Neural cell (in vitro differentiated cells): ENCODE measurements around the gene EBF3. TPM values are rescaled to one million over a fixed set of nuclear protein-coding genes. Genes with fewer than 3 reads are reported as not detected.

ENCODE experiments used
- H2AFZ ChIP-seq: fragments of 200-600, 300-800 bp; sonication (generic), shearing (Covaris generic); 2 replicates; pipeline ENCODE4 v1.6.0; 2014; ENCODE audit warnings: low read depth, mild to moderate bottlenecking, antibody characterized with exemption, low read length, moderate library complexity
- H3F3A ChIP-seq: fragments of 200-600 bp; shearing (Covaris generic); 2 replicates; pipeline ENCODE4 v1.6.1; 2016; ENCODE audit warnings: mild to moderate bottlenecking, moderate library complexity, mixed read lengths, antibody characterized with exemption, low read length; ENCODE audit not compliant: insufficient read depth, poor library complexity, severe bottlenecking
- H3K27ac ChIP-seq: fragments of 200-600, 300-800 bp; sonication (generic), shearing (Covaris generic); 2 replicates; pipeline ENCODE4 v1.5.1; 2014; ENCODE audit warnings: mild to moderate bottlenecking, low read length, moderate library complexity
- H3K27me3 ChIP-seq: fragments of 300-800, 200-600 bp; sonication (generic), shearing (Covaris generic); 2 replicates; pipeline ENCODE4 v1.6.0; 2014; ENCODE audit warnings: mild to moderate bottlenecking, low read depth, low read length, moderate library complexity; ENCODE audit not compliant: insufficient read depth
- H3K36me3 ChIP-seq: fragments of 300-800, 200-600 bp; sonication (generic), shearing (Covaris generic); 2 replicates; pipeline ENCODE4 v1.5.1; 2014; ENCODE audit warnings: mild to moderate bottlenecking, antibody characterized with exemption, low read length, moderate library complexity; ENCODE audit not compliant: insufficient read depth
- H3K4me2 ChIP-seq: fragments of 300-800, 200-600 bp; sonication (generic), shearing (Covaris generic); 2 replicates; pipeline ENCODE4 v1.6.0; 2014; ENCODE audit warnings: mild to moderate bottlenecking, low read length
- H3K4me3 ChIP-seq: fragments of 300-800, 200-600 bp; sonication (generic), shearing (Covaris generic); 2 replicates; pipeline ENCODE4 v1.5.1; 2014; ENCODE audit warnings: mild to moderate bottlenecking, low read length, moderate library complexity
- H3K79me2 ChIP-seq: fragments of 200-600 bp; shearing (Covaris generic); replicated peaks from 2 replicates; pipeline ENCODE4 v1.6.0; 2014; ENCODE audit warnings: mild to moderate bottlenecking, low read length, moderate library complexity; ENCODE audit not compliant: insufficient read depth
- H3K9ac ChIP-seq: fragments of 300-800, 200-600 bp; sonication (generic), shearing (Covaris generic); 2 replicates; pipeline ENCODE4 v1.6.1; 2016; ENCODE audit warnings: mild to moderate bottlenecking, low read length, mixed read lengths
- H3K9me2 ChIP-seq: fragments of 200-600 bp; shearing (Covaris generic); 2 replicates; pipeline ENCODE4 v1.6.1; 2016; ENCODE audit warnings: mild to moderate bottlenecking, low read length, mixed read lengths; ENCODE audit not compliant: insufficient read depth
- H3K9me3 ChIP-seq: fragments of 200-600, 300-800 bp; sonication (generic), shearing (Covaris generic); 2 replicates; pipeline ENCODE4 v1.6.1; 2016; ENCODE audit warnings: mild to moderate bottlenecking, mixed run types, low read length, moderate library complexity, mixed read lengths
- H4K20me1 ChIP-seq: fragments of 200-600 bp; shearing (Covaris generic); 2 replicates; pipeline ENCODE4 v1.6.1; 2016; ENCODE audit warnings: mild to moderate bottlenecking, mixed run types; ENCODE audit not compliant: insufficient read depth
- EP300 ChIP-seq: fragments of 450-650 bp; conservative IDR thresholded peaks from 2 replicates; pipeline ENCODE4 v1.6.1; 2014; ENCODE audit warnings: antibody characterized with exemption, mild to moderate bottlenecking, moderate library complexity; ENCODE audit not compliant: poor library complexity, severe bottlenecking
- EZH2 ChIP-seq: fragments of 200-600, 300-800 bp; shearing (Covaris generic), sonication (generic); IDR thresholded peaks from 2 replicates; pipeline ENCODE4 v1.6.1; 2014; ENCODE audit warnings: antibody characterized with exemption, low read length, borderline replicate concordance, mild to moderate bottlenecking; ENCODE audit not compliant: insufficient read depth, poor library complexity, severe bottlenecking
- MXI1 ChIP-seq: fragments of 450-650 bp; conservative IDR thresholded peaks from 2 replicates; pipeline ENCODE4 v1.6.1; 2014; ENCODE audit warnings: antibody characterized with exemption, mild to moderate bottlenecking; ENCODE audit not compliant: poor library complexity, severe bottlenecking
- POLR2AphosphoS5 ChIP-seq: IDR thresholded peaks from 2 replicates; pipeline ENCODE4 v1.6.1; 2012
- RAD21 ChIP-seq: fragments of 450-650 bp; conservative IDR thresholded peaks from 2 replicates; pipeline ENCODE4 v1.6.1; 2014; ENCODE audit warnings: antibody characterized with exemption, mild to moderate bottlenecking, moderate library complexity
- SMC3 ChIP-seq: fragments of 450-650 bp; conservative IDR thresholded peaks from 2 replicates; pipeline ENCODE4 v1.6.1; 2014; ENCODE audit warnings: antibody characterized with exemption, mild to moderate bottlenecking, moderate library complexity; ENCODE audit not compliant: poor library complexity
- TAF1 ChIP-seq: IDR thresholded peaks from 2 replicates; pipeline ENCODE4 v1.6.1; 2012; ENCODE audit warnings: low read depth
- polyA plus RNA-seq: library from polyadenylated mRNA; depleted of rRNA; stranded (reverse); fragments of >200 nt; gene quantifications from 2 replicates; pipeline ENCODE4 v1.2.3, GENCODE V29; 2014
- TF ChIP-seq, protein P1 (sequence below): IDR thresholded peaks from 2 replicates; pipeline ENCODE4 v1.6.1; 2012; ENCODE audit warnings: borderline replicate concordance
- TF ChIP-seq, protein P2 (sequence below): fragments of 450-650 bp; IDR thresholded peaks from 2 replicates; pipeline ENCODE4 v1.5.1; 2014; ENCODE audit warnings: antibody characterized with exemption, mild to moderate bottlenecking, moderate library complexity; ENCODE audit not compliant: poor library complexity, severe bottlenecking

The EBF3 gene
- polyA plus RNA-seq, 1 donor from 2014 or later: 0.38 TPM

DNA sequence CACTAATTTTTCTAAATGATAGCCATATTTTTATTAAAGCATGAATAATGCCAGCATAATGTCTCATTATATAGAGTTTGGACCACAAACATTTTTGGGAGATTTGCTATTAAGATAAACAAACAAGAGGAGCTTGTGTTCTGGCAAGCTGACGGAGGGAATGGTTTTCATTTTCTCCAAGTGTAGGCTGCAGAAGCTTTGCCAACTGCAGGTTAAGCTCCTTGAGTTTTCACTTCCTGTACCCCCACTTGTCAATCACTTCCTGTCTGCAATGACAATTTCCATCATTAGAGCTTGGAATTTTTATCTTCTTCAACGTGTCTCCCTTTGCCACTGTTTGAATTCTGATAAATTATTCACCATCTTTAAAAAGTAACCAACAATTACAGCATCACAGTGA, 13.4 kb downstream of the EBF3 start:
- Histone ChIP-seq H3K4me3 (no peak overlapping the region), H3K9ac (no peak overlapping the region), H3F3A (no peaks in the 10 kb centered on the region), H3K79me2 (no peaks in the 10 kb centered on the region), H3K4me2 (no peak overlapping the region), H3K9me2 (no peaks in the 10 kb centered on the region), H4K20me1 (no peaks in the 10 kb centered on the region), H3K27me3 (peaks cover 23% of the 10 kb centered on the region), H2AFZ (no peak overlapping the region), H3K9me3 (no peaks in the 10 kb centered on the region), H3K36me3 (no peaks in the 10 kb centered on the region), H3K27ac (no peak overlapping the region)
- TF ChIP-seq RAD21 (no peak), POLR2AphosphoS5 (no peak), TAF1 (no peak), MXI1 (no peak), SMC3 (no peak), EP300 (no peak), EZH2 (no peak)
- TF ChIP-seq, protein P1, sequence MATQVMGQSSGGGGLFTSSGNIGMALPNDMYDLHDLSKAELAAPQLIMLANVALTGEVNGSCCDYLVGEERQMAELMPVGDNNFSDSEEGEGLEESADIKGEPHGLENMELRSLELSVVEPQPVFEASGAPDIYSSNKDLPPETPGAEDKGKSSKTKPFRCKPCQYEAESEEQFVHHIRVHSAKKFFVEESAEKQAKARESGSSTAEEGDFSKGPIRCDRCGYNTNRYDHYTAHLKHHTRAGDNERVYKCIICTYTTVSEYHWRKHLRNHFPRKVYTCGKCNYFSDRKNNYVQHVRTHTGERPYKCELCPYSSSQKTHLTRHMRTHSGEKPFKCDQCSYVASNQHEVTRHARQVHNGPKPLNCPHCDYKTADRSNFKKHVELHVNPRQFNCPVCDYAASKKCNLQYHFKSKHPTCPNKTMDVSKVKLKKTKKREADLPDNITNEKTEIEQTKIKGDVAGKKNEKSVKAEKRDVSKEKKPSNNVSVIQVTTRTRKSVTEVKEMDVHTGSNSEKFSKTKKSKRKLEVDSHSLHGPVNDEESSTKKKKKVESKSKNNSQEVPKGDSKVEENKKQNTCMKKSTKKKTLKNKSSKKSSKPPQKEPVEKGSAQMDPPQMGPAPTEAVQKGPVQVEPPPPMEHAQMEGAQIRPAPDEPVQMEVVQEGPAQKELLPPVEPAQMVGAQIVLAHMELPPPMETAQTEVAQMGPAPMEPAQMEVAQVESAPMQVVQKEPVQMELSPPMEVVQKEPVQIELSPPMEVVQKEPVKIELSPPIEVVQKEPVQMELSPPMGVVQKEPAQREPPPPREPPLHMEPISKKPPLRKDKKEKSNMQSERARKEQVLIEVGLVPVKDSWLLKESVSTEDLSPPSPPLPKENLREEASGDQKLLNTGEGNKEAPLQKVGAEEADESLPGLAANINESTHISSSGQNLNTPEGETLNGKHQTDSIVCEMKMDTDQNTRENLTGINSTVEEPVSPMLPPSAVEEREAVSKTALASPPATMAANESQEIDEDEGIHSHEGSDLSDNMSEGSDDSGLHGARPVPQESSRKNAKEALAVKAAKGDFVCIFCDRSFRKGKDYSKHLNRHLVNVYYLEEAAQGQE: no peak
- TF ChIP-seq, protein P2, sequence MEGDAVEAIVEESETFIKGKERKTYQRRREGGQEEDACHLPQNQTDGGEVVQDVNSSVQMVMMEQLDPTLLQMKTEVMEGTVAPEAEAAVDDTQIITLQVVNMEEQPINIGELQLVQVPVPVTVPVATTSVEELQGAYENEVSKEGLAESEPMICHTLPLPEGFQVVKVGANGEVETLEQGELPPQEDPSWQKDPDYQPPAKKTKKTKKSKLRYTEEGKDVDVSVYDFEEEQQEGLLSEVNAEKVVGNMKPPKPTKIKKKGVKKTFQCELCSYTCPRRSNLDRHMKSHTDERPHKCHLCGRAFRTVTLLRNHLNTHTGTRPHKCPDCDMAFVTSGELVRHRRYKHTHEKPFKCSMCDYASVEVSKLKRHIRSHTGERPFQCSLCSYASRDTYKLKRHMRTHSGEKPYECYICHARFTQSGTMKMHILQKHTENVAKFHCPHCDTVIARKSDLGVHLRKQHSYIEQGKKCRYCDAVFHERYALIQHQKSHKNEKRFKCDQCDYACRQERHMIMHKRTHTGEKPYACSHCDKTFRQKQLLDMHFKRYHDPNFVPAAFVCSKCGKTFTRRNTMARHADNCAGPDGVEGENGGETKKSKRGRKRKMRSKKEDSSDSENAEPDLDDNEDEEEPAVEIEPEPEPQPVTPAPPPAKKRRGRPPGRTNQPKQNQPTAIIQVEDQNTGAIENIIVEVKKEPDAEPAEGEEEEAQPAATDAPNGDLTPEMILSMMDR: no peak

DNA sequence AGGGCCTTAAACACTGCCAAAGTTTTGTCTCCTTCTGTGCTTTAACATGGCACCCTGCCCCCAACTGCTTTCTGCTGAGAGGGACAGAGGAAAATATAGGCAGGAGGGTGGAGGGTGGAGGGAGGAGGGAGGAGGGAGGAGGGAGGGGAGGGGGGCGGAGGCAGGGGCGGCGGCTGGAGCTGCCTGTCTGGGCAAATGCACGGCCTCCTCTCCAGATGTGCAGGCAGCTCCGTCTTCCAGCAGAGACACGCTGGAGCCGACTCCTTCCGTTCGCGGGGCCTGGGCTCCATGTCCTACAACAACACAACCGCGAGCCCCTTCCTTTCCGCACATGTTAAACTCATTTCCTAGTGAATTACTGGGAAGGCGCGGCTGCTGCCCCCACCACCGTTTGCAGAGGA, 14.2 kb downstream of the EBF3 start:
- TF ChIP-seq, protein P2: no peak
- TF ChIP-seq MXI1 (no peak), RAD21 (no peak), POLR2AphosphoS5 (no peak), EP300 (no peak), TAF1 (no peak), EZH2 (no peak), SMC3 (no peak)
- TF ChIP-seq, protein P1: no peak
- Histone ChIP-seq H2AFZ (no peak overlapping the region), H3K36me3 (no peaks in the 10 kb centered on the region), H3K79me2 (no peaks in the 10 kb centered on the region), H3K4me2 (no peak overlapping the region), H4K20me1 (no peaks in the 10 kb centered on the region), H3F3A (no peaks in the 10 kb centered on the region), H3K9ac (no peak overlapping the region), H3K9me3 (no peaks in the 10 kb centered on the region), H3K27me3 (peaks cover 15% of the 10 kb centered on the region), H3K9me2 (no peaks in the 10 kb centered on the region), H3K4me3 (no peak overlapping the region), H3K27ac (no peak overlapping the region)
